Suprapubic skin (tissue), 3 donors: ENCODE data around the gene PDCD6IP.
"Not testable (repeated sequence)": the region's sequence is repeated elsewhere in the genome, so short reads cannot be mapped to it uniquely, and the experiment has no call there.

Experiments used
- CTCF ChIP-seq, 2 donors: fragments of 200-600 bp in 1 of 2; fragments of 450-650 bp in 1 of 2; sonication (generic) in 1 of 2; IDR thresholded peaks; one replicate each; pipeline ENCODE4 v1.5.1; 2016 to 2019; ENCODE audit warnings: antibody characterized with exemption in 2 of 2, mild to moderate bottlenecking in 1 of 2, moderate library complexity in 1 of 2
- POLR2A ChIP-seq, 2 donors: fragments of 450-650 bp; IDR thresholded peaks; one replicate each; pipeline ENCODE4 v1.6.1; 2017; ENCODE audit warnings: antibody characterized with exemption in 2 of 2, mild to moderate bottlenecking in 2 of 2, moderate library complexity in 2 of 2

- TF ChIP-seq POLR2A, CTCF (IDR thresholded peaks at IDR 0.05): not testable (repeated sequence)
Measured at GRCh38 chr3:33850599-33850998, 52.2 kb downstream of the PDCD6IP start.
